GM21360 (cell line): Measurements from ENCODE around the gene ADGRV1.
A peak's percentile ranks its signal among the peaks of the same experiment; 100 is the strongest.
"Not testable (repeated sequence)": the region's sequence is repeated elsewhere in the genome, so short reads cannot be mapped to it uniquely, and the experiment has no call there.

ENCODE experiments used
- ATAC-seq: cut with Tn5 transposase; IDR thresholded peaks from one replicate; pipeline ENCODE4 v1.9.1; 2021; ENCODE audit warnings: mild to moderate bottlenecking, moderate library complexity; ENCODE audit not compliant: unreplicated experiment

Gene ADGRV1

DNA sequence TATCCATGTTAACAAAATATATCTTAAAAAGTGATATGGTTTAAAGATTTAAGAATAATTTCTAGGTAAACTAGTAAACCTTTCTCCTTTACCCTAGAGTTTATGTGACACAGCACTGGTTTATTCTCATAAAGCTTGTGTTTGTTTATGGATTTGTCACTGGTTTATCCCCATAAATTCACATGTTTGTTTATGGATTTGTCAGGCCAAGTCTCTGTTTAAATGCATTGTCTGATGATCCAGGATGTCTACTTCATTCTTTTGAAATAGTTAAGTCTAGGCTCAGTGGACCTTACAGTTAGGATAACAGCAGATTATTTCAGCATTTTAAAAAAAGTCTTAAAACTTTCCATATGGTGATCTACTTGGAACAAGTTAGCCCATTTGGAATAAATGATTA lies 490.5 kb downstream of the ADGRV1 start:
- no peak for ATAC-seq

DNA sequence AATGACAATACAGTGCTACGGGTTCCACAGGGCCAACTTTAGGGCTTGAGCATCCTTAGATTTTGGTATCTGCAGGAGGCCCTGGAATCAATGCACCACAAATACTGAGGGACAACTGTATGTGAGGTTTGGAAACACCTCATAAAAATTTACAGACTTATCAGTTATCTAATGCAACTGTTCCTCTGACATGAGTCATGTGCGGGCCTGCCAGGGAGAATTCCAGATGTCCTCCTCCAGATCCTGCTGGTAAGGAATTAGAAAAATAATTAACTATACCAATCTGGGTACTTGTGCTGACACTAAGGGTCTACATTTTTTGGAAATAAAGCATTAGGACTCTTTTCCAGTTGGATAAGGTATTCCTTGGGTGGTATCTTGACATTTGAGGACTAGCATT lies 491.2 kb downstream of the ADGRV1 start:
- ATAC-seq, result no peak

DNA sequence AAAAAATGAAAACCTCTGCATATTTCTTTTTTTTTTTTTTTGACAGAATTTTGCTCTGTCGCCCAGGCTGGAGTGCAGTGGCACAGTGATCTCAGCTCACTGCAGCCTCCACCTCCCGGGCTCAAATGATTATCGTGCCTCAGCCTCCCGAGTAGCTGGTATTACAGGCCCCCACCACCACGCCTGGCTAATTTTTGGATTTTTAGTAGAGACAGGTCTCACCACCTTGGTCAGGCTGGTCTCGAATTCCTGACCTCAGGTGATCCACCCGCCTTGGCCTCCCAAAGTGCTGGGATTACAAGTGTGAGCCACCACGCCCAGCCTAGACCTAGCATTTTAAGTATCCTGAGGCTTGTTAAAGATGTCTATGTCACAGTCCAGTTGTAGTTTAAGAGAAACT lies 493.8 kb downstream of the ADGRV1 start:
- not testable (repeated sequence) for ATAC-seq

DNA sequence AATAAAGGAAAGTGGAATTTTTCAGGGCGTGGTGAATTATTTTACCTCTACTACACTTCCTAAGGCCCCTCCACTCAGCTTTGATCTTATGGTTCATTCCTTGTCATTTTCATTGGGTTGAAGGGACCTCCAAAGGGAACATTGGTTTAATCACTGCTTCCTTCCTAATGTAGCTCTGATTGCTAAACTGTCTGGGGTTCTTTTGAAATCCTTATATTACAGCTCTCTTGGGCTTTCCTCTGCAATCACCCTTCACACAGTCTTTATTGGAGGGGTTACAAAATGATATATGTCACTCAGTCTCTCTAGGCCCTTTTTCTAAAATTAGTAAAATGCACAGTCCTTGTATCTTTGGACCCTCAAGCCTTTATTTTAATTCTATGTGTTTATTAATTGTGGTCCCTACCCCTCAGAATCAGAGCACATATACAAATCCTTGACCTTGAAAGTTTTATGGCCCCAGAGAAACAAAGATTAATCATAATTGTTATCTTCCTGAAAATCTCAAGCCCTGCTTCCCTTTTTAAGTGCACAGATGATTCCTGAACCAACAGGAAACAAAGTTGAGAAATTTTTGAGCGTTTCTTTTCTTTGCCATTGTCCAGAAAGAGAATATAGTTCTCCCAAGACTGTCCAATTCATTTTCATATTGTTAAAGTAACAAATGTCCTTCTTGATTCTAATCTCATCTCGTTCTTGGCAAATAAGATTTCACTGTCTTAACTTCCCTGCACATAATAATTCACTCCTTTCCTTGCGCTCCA lies 494.6 kb downstream of the ADGRV1 start:
- no peak for ATAC-seq

DNA sequence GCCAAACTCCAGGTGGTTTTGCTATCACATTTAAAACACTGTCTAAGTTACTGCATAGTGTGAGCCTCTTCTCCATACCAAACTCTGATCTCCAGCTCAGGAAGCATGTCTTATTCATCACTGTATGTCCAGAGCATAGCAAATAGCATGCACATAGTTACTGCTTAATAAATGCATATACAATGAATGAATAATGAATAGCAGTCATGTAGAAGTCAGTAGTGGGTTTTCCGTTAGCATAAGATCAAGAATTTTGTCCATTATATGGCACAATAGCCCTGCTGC lies 495.1 kb downstream of the ADGRV1 start:
- ATAC-seq, result no peak

DNA sequence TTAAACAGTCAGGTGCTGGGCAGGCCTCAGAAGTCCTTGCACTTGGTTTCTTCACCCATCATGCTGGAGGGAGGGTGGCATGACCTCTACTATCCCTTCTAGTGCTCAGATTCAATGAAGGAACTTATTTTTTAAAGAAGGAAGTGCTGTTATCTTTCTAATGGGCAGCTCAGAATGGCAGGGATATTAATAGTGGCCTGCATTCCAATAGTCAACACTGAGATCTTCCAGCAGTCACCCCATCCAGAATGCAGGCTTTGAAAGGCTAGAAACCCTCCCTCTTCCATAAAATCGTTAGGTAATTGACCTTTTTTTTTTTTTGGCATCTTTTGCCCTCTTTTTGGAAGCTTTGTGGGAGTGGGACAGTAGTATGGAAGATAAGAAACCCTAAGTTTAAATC lies 499.6 kb downstream of the ADGRV1 start:
- ATAC-seq, result no peak

DNA sequence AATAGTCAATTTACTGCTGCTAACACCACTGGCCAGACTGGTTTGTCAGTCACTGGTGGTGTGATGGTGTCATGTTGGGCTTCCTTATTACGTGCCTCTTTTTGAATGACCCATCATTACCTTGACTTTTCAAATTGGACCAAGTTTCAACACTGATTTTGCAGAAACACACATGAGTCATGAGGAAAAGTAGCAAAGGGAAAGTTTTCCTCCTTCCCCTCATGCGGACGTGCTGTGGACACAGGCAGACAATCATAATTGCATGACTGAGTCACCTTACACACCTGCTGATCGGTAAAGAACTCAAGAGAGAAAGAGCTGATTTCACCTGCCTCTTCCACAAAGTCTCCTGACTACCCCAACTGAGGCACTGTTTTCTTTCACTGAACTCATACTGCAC lies 500.0 kb downstream of the ADGRV1 start:
- no peak for ATAC-seq

DNA sequence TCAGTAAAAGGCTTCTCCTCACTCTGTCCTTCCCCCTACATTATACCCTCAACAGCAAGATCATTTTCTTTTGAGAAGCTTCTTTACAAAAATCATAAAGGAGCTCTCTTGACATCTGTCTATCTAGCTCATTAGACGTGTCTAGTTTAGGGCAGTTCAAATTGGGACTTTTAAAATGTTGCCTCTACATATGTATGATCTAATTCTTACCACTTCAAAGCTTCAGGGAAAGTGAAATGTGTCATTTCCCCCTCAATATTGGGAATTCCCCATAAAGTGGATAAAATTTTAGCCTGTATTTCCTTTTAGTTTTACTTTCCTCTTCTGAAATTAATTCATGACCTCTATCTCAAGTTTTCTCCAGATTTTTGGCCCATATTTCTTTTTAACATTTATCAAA lies 500.8 kb downstream of the ADGRV1 start:
- peak; percentile 92 for ATAC-seq

DNA sequence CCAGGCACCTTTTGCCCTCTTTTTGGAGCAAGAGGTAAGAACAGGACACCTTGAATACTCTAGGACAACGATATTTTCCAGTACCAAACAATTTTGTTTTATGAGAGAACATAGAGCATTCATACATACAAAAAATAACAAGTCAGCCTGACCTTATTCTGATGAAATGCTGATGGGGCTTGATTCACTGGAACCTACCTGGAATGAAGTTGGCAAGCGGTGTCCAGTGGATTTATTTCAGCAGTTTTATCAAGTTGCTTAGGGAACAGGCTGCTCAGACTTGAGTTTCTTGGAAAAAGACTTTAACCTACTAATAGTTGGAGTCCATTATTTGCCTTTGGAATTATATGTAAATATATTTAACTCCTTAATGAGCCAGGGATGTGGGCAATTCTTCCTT lies 502.5 kb downstream of the ADGRV1 start:
- ATAC-seq, result no peak

DNA sequence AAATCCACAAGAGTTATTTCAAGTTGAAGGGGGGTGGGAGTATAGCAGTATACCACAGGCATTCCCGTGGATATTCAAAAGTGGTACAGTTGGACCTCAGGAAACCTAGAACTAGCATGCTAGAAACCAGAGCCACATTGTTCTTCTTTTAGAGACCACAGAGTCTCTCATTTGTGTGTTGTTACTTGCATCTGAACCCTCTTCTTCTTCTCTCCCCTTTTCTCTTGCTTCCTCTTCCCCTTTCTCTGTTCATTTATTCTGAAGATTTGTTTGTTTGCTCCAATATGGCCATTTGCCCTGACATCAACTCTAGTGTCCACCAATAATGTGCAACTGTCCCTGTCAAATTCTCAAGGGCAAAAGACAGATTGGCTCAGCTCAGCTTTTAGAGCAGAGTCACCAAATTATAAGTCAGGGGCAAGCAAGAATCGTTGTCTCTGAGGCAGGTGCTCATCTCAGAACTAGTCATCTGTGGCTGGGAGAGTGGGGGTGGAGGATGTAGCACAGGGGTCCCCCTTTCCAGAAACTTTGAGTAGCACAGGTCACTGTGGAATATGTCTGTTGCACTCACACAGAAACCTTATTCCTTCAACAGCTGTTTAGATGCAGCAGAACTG lies 503.5 kb downstream of the ADGRV1 start:
- no peak for ATAC-seq

DNA sequence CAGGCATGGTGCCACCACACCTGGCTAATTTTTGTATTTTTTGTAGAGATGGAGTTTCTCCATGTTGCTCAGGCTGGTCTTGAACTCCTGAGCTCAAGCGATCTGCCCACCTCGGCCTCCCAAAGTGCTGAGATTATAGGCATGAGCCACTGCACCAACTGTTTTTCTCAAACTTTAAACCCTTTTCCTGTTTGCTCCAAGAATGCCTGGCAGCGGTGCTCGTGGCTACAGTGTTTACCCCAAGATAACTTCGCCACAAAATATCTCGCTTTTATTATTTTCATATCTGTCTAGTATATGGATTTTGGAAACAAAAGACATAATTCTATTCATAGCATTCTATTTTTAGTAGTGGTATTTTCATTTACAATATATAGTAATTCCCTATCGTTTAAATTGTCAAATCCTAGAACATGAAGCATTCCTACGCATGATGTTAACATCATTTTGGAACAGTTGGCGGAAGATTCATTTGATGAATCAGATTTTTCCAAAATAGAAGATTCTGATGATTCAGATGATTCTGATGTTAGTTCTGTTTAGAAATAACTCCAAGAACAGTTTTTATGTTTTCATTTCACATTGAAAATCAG lies 504.6 kb downstream of the ADGRV1 start:
- ATAC-seq, result not testable (repeated sequence)

DNA sequence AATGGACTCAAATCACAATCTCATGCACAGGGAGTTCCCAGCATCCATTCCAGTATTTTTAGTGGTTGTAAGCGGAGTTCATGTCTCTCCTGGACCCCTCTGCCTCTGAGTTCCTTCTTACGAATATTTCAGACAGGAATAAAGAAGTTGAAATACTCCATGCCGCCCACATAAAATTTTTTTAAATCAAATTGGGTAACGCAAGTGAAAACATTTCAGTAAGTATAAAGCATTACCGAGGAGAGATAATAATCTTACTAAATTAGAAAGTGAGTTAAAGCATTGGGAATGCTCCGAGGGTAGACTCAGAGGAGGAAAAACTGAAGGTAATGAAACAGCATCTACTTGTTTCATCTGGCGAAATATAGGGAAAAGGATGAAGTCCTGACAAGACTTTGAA lies 506.9 kb downstream of the ADGRV1 start:
- no peak for ATAC-seq

DNA sequence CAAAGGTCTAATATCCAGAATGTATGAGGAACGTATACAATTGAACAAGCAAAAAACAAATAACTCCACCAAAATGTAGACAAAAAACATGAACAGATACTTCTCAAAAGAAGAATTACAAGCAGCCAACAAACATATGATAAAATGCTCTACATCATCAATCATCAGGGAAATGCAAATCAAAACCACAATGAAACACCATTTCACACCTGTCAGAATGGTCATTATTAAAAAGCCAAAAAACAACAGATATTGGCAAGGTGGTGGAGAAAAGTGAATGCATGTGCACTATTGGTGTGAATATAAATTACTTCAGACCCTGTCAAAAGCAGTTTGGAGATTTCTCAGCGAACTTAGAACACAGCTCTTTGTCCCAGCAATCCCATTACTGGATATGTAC lies 510.8 kb downstream of the ADGRV1 start:
- ATAC-seq, result no peak

DNA sequence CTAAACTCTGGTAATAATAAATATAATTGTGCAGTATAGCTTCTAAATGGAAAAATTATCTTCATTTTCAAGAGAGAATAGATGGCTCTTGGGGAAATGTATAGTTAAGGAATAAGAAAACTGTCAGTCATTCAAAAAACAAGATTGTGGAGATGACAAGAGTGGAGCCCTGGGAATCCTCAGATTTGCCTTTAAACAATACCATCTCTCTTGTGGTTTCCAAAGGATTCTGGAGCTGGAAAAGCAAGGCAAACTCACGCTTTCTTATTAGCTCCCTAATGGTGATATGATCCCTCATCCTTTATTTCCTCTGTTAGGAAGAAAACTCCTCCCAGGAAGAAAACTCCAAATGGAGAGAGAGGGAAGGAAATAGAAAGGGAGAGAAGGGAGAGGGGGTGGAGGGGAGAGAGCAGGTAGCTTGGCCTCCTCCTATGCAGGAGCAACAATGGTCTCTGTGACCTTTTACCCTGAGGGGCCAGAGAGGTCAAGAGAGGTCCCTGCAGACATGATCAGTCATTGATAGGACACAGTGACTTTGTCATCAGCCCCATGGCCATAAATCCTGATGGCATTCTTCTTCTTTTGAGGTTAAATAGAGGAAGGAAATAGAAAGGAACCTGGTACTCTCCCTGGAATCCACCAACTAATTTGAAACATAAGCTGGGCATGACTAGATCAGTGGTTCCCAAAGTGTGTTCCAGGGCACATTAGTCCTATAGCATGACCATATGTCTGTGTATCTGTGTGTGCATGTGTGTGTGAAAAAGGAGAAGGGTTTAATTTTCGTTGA lies 512.4 kb downstream of the ADGRV1 start:
- no peak for ATAC-seq

DNA sequence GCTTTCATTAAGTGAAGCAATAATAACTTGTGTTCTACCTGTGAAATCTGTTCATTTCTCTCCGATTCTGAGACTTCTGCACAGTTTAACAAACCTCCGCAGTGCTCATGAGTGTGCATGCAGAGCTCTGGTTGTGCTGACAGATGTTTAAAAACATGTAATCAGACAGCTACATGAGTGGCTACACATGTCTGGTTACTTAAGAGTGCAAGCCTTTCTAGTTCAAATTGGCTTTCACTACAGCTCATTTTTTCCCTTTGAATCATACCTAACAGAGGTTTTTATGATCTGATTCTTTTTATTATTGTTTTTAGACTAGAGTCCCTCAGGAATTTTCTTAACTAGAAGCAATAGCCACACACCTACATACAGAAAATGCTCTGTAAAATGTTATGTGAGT lies 514.3 kb downstream of the ADGRV1 start:
- ATAC-seq, result no peak

DNA sequence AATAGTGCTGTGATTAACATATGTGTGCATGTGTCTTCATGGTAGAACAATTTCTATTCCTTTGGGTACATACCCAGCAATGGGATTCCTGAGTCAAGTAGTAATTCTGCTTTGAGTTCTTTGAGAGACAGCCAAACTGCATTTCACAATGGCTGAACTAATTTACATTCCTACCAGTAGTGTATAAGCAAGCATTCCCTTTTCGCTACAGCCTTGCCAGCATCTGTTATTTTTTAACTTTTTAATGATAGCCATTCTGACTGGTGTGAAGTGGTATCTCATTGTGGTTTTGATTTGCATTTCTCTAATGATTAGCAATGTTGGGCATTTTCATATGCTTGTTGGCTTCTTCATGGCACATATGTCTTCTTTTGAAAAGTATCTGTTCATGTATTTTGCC lies 516.0 kb downstream of the ADGRV1 start:
- no peak for ATAC-seq

DNA sequence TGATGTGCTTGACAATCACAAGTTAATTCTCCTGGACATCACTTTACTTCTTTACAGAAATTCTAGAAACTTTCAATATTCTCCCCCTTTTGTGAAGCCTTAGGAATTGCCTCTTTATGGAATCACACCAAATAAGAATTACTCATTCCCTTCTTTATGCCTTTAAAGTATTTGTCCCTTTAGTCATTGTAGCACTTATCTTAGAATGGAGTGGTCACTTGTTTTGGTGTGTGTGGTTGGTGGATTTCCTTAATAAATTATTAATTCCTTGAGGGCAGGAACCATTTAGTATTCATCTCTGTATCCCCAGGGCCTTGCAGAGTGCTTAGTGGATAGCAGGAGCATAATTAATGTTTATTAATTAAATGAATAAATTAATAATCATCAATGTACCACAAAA lies 517.5 kb downstream of the ADGRV1 start:
- no peak for ATAC-seq

DNA sequence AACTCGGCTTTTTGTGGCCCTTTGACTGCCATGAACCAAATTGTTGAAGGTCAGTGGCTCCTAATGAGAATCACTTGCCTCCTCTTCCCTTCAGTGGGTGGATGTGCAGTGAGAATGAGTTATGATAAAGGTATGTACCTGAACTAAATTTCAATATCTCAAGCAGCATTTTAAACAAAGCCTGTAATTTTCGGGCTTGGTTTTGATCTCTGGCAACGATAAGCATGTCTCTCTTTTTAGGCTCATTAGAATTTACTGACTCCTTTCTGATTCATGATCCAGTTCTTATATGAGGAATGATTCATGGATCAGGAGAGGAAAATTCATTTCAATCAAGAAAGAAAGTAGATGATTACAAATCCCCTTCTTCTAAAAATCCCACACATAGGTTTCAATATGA lies 519.0 kb downstream of the ADGRV1 start:
- ATAC-seq, result no peak

DNA sequence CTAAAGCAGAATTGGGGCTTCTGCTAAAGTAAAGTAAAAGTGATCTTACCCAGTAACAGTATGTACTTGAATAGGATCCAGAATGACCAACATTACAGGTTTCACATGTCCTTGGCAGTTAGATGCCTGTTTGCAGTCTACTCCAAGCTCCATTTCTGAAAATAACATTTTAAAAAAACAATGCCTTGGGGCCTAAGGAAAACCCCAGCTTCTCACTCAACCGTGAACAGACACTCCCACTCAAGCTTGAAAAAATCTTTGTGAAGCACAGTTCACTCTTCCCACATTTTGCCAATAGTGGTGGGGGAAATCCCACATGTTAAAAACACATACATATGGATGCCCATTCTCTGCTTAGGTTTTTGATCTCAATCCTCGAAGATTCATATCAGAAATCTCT lies 520.4 kb downstream of the ADGRV1 start:
- peak; percentile 58 for ATAC-seq

DNA sequence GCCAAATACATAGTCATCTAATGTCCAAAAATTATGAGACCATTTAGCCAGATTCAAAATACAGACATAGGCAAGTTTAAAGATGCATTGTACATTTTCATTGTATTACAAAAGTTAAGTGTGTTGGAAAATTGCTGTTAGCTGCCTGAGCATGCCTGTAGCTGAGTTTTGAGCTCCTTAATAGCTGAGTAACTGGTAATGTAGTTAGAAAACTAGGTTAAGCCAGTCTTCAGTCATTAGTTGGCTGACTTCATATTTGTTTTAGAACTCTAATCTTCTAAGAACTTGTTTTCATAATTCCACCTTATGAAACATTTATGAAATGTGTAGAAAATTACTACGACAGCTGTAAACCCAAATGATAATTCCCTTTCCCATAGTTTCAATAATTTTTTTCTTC lies 531.2 kb downstream of the ADGRV1 start:
- no peak for ATAC-seq

DNA sequence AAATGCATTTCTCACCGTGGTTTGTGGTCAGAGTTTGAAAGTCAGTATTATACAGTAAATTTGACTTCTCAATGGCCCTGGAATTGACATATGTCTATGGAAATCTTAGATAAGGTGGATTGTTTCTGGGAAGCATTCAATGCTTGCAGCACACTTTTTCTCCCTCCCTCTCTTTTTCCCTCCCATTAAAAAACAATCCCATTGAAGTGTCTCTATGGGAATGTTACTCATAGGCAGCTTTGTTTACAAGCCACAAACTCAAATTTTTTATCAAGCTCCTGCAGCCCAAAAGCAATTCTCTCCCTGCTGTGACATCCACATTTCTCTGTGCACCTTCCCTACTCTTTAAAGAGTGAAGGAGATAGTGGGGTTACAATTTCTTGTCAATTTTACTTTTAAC lies 532.4 kb downstream of the ADGRV1 start:
- no peak for ATAC-seq
